ENCODE results near the gene ESYT2. TPM values are rescaled to one million over a fixed set of nuclear protein-coding genes. Genes with fewer than 3 reads are reported as not detected.

ESYT2 gene
- total and polyA plus RNA-seq, 2 experiments from 2014 or later = 33.4 to 59.6 TPM

GRCh38 chr7:158861004-158861787, 31.9 kb upstream of the ESYT2 start:
- H3K9me2 ChIP-seq (replicated peaks; ENCODE audit: insufficient read depth) = no peaks in the 10 kb centered on the region
- H3K4me1 ChIP-seq (ENCODE audit: insufficient read depth) = peaks cover 32% of the 10 kb centered on the region
- H3K4me3 ChIP-seq = no peak overlapping the region
- no peaks in the 10 kb centered on the region for H3K36me3 ChIP-seq (replicated peaks; ENCODE audit: insufficient read depth, low read depth)
- no peak for DNase-seq (ENCODE audit: low spot score)
- WGBS (ENCODE audit: low lambda C conversion rate, missing lambda C conversion rate) = 62% methylated on average over 15 of the region's 15 CpGs
- H3K27me3 ChIP-seq = no peaks in the 10 kb centered on the region
- H3K79me2 ChIP-seq = peaks cover 57% of the 10 kb centered on the region
- no peaks in the 10 kb centered on the region for H4K20me1 ChIP-seq (ENCODE audit: insufficient read depth, poor library complexity, severe bottlenecking)
- H3K4me2 ChIP-seq = no peak overlapping the region
- no peak overlapping the region for H2AFZ ChIP-seq
- TF ChIP-seq EZH2 (IDR thresholded peaks at IDR 0.05; ENCODE audit: borderline replicate concordance) (no peak), CTCF (IDR thresholded peaks at IDR 0.05; ENCODE audit: poor library complexity) (no peak), EZH2phosphoT487 (IDR thresholded peaks at IDR 0.05; ENCODE audit: low read depth, severe bottlenecking, unreplicated experiment) (no peak)
- no peaks in the 10 kb centered on the region for H3K9me3 ChIP-seq (ENCODE audit: low read depth)
- no peak overlapping the region for H3K27ac ChIP-seq

GRCh38 chr7:158860394-158860793, 31.1 kb upstream of the ESYT2 start:
- H3K27me3 ChIP-seq = no peaks in the 10 kb centered on the region
- no peak for DNase-seq (ENCODE audit: low spot score)
- no peaks in the 10 kb centered on the region for H3K9me3 ChIP-seq (ENCODE audit: low read depth)
- H2AFZ ChIP-seq = no peak overlapping the region
- no peaks in the 10 kb centered on the region for H4K20me1 ChIP-seq (ENCODE audit: insufficient read depth, poor library complexity, severe bottlenecking)
- peaks cover 26% of the 10 kb centered on the region for H3K4me1 ChIP-seq (ENCODE audit: insufficient read depth)
- H3K36me3 ChIP-seq (replicated peaks; ENCODE audit: insufficient read depth, low read depth) = no peaks in the 10 kb centered on the region
- no peak overlapping the region for H3K4me2 ChIP-seq
- TF ChIP-seq EZH2phosphoT487 (IDR thresholded peaks at IDR 0.05; ENCODE audit: low read depth, severe bottlenecking, unreplicated experiment) = no peak
- TF ChIP-seq EZH2 (IDR thresholded peaks at IDR 0.05; ENCODE audit: borderline replicate concordance) = no peak
- TF ChIP-seq CTCF (IDR thresholded peaks at IDR 0.05; ENCODE audit: poor library complexity) = no peak
- H3K4me3 ChIP-seq = no peak overlapping the region
- H3K9me2 ChIP-seq (replicated peaks; ENCODE audit: insufficient read depth) = no peaks in the 10 kb centered on the region
- no peak overlapping the region for H3K27ac ChIP-seq
- peaks cover 54% of the 10 kb centered on the region for H3K79me2 ChIP-seq
- WGBS (ENCODE audit: low lambda C conversion rate, missing lambda C conversion rate) = 89% methylated on average over 1 of the region's 1 CpG

GRCh38 chr7:158858592-158859503, 29.5 kb upstream of the ESYT2 start:
- no peak for TF ChIP-seq EZH2 (IDR thresholded peaks at IDR 0.05; ENCODE audit: borderline replicate concordance)
- no peak for TF ChIP-seq CTCF (IDR thresholded peaks at IDR 0.05; ENCODE audit: poor library complexity)
- WGBS (ENCODE audit: low lambda C conversion rate, missing lambda C conversion rate) = 74% methylated on average over 5 of the region's 5 CpGs
- Histone ChIP-seq H3K27ac (no peak overlapping the region), H3K36me3 (replicated peaks; ENCODE audit: insufficient read depth, low read depth) (no peaks in the 10 kb centered on the region), H2AFZ (no peak overlapping the region), H3K9me3 (ENCODE audit: low read depth) (no peaks in the 10 kb centered on the region), H3K79me2 (peaks cover 42% of the 10 kb centered on the region), H3K27me3 (no peaks in the 10 kb centered on the region), H4K20me1 (ENCODE audit: insufficient read depth, poor library complexity, severe bottlenecking) (no peaks in the 10 kb centered on the region), H3K4me3 (no peak overlapping the region), H3K4me1 (ENCODE audit: insufficient read depth) (peaks cover 13% of the 10 kb centered on the region), H3K4me2 (peak overlapping the region; percentile 14), H3K9me2 (replicated peaks; ENCODE audit: insufficient read depth) (no peaks in the 10 kb centered on the region)
- no peak for DNase-seq (ENCODE audit: low spot score)

Data from hepatocyte (in vitro differentiated cells).